Adrenal gland (tissue), 5 donors: ENCODE measurements around the gene PATJ.

ENCODE experiments used
- POLR2A ChIP-seq, 2 donors: fragments of 450-650 bp; IDR thresholded peaks; one replicate each; pipeline ENCODE4 v1.6.1; 2017; ENCODE audit warnings: antibody characterized with exemption in 2 of 2, mild to moderate bottlenecking in 2 of 2, moderate library complexity in 1 of 2
- TF ChIP-seq, protein P1 (sequence below), 6 experiments: fragments of 450-650 bp in 4 of 6; fragments of 200-600 bp in 2 of 6; sonication (generic) in 1 of 6; IDR thresholded peaks; 1 replicate in 5 of 6; 2 replicates in 1 of 6; pipeline versions ENCODE4 v1.5.1 to v1.8.0; 2016 to 2021; ENCODE audit warnings: antibody characterized with exemption in 6 of 6, mild to moderate bottlenecking in 2 of 6, moderate library complexity in 1 of 6
- donor health status: DM: no; HTN: no; CAD: no.

DNA sequence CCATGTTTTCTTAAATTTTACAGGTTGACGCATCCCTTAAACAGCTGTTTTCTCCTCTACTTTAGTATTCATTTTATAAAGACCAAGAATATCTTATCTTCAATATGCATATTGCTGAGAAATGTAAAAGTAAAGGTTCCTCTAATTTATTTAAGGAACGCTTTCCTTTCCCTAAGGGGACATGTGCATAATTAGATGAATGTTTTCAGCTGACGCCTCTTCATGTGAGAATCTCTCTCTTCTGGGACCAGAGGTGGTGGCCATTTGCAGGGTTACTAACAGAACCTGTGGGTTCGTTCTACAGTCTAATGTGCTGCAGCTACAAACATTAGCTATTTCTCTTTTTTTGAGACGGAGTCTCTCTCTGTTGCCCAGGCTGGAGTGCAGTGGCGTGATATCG lies 304.6 kb downstream of the PATJ start:
- TF ChIP-seq, protein P1, sequence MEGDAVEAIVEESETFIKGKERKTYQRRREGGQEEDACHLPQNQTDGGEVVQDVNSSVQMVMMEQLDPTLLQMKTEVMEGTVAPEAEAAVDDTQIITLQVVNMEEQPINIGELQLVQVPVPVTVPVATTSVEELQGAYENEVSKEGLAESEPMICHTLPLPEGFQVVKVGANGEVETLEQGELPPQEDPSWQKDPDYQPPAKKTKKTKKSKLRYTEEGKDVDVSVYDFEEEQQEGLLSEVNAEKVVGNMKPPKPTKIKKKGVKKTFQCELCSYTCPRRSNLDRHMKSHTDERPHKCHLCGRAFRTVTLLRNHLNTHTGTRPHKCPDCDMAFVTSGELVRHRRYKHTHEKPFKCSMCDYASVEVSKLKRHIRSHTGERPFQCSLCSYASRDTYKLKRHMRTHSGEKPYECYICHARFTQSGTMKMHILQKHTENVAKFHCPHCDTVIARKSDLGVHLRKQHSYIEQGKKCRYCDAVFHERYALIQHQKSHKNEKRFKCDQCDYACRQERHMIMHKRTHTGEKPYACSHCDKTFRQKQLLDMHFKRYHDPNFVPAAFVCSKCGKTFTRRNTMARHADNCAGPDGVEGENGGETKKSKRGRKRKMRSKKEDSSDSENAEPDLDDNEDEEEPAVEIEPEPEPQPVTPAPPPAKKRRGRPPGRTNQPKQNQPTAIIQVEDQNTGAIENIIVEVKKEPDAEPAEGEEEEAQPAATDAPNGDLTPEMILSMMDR (IDR thresholded peaks at IDR 0.05): no peak
- TF ChIP-seq POLR2A (IDR thresholded peaks at IDR 0.05): no peak
